PC-3 (cell line): ENCODE measurements around the gene CRB3. TPM values are rescaled to one million over a fixed set of nuclear protein-coding genes. Genes with fewer than 3 reads are reported as not detected.

Experiments
- ATAC-seq: fragments of 200-7000 bp; cut with Tn5 transposase; 2 replicates; pipeline ENCODE4 v1.9.1; 2020; ENCODE audit warnings: mild to moderate bottlenecking, moderate library complexity
- BruUV-seq: library from RNA; stranded (reverse); fragments of 400-500 nt; replicated peaks from 2 replicates; lab custom pipeline; 2021; lab: Mats Ljungman, UMichigan
- CTCF ChIA-PET: fragments of 300-600 bp; sonication (Branson Sonifier 250); formaldehyde crosslinking; loops from one replicate; lab custom pipeline; 2022; ENCODE audit warnings: antibody characterized with exemption; lab: Charles Lee
- POLR2A ChIA-PET: fragments of 300-600 bp; sonication (Branson Sonifier 250); formaldehyde crosslinking; loops from one replicate; lab custom pipeline; 2022; ENCODE audit warnings: antibody characterized with exemption; ENCODE audit not compliant: unreplicated experiment; lab: Charles Lee
- DNase-seq: peaks from one replicate; pipeline ENCODE4 v3.0.0-alpha.2; 2015
- H2AFZ ChIP-seq: fragments of 300-600 bp; sonication (generic); 2 replicates; pipeline ENCODE4 v1.6.0; 2016; ENCODE audit warnings: antibody characterized with exemption, low read length
- H3F3A ChIP-seq: fragments of 300-600 bp; sonication (generic); one replicate; pipeline ENCODE4 v1.6.0; 2017; ENCODE audit warnings: antibody characterized with exemption, low read length, control low read depth, mild to moderate bottlenecking; ENCODE audit not compliant: unreplicated experiment
- H3K27ac ChIP-seq: fragments of 300-600 bp; sonication (generic); 2 replicates; pipeline ENCODE4 v1.5.1; 2016; ENCODE audit warnings: mild to moderate bottlenecking, low read length
- H3K27me3 ChIP-seq: fragments of 300-600 bp; sonication (generic); 2 replicates; pipeline ENCODE4 v1.6.1; 2016; ENCODE audit warnings: low read length, mixed read lengths
- H3K36me3 ChIP-seq: fragments of 300-600 bp; sonication (generic); 2 replicates; pipeline ENCODE4 v1.6.1; 2016; ENCODE audit warnings: low read depth, mixed run types, low read length, mixed read lengths
- H3K4me1 ChIP-seq: fragments of 300-600 bp; sonication (generic); 2 replicates; pipeline ENCODE4 v1.5.1; 2016; ENCODE audit warnings: low read length; ENCODE audit not compliant: insufficient read depth
- H3K4me2 ChIP-seq: fragments of 300-600 bp; sonication (generic); 2 replicates; pipeline ENCODE4 v1.6.0; 2016; ENCODE audit warnings: low read length
- H3K4me3 ChIP-seq: fragments of 300-600 bp; sonication (generic); 2 replicates; pipeline ENCODE4 v1.5.1; 2016; ENCODE audit warnings: mild to moderate bottlenecking, low read length, mixed read lengths
- H3K79me2 ChIP-seq: fragments of 300-600 bp; sonication (generic); 2 replicates; pipeline ENCODE4 v1.6.1; 2017; ENCODE audit warnings: low read length, mixed read lengths
- H3K9ac ChIP-seq: fragments of 300-600 bp; sonication (generic); 2 replicates; pipeline ENCODE4 v1.6.0; 2016; ENCODE audit warnings: mild to moderate bottlenecking, low read length
- H3K9me2 ChIP-seq: fragments of 300-600 bp; sonication (generic); replicated peaks from 2 replicates; pipeline ENCODE4 v1.6.1; 2016; ENCODE audit warnings: mixed run types, low read length, mixed read lengths
- H3K9me3 ChIP-seq: fragments of 300-600 bp; sonication (generic); 2 replicates; pipeline ENCODE4 v1.6.1; 2016; ENCODE audit warnings: low read length, mixed read lengths
- H4K20me1 ChIP-seq: fragments of 300-600 bp; sonication (generic); 2 replicates; pipeline ENCODE4 v1.6.1; 2016; ENCODE audit warnings: low read length, mixed read lengths
- CTCF ChIP-seq: fragments of 300-600 bp; sonication (generic); conservative IDR thresholded peaks from 2 replicates; pipeline ENCODE4 v1.5.1; 2017; ENCODE audit warnings: antibody characterized with exemption, low read depth, mild to moderate bottlenecking, low read length
- EZH2 ChIP-seq: fragments of 300-600 bp; sonication (generic); IDR thresholded peaks from one replicate; pipeline ENCODE4 v1.6.1; 2017; ENCODE audit warnings: antibody characterized with exemption, mild to moderate bottlenecking, low read length; ENCODE audit not compliant: unreplicated experiment
- EZH2phosphoT487 ChIP-seq: fragments of 300-600 bp; sonication (generic); IDR thresholded peaks from 2 replicates; pipeline ENCODE4 v1.6.1; 2018; ENCODE audit warnings: mild to moderate bottlenecking, antibody characterized with exemption, low read length, borderline replicate concordance
- intact Hi-C: fragments of 100-400 bp; cut with micrococcal nuclease; formaldehyde crosslinking; loops from 2 replicates; pipeline ENCODE4 v1.9.0; 2023
- total RNA-seq: library from RNA; depleted of rRNA; stranded (reverse); fragments of >200 nt; gene quantifications from 2 replicates; pipeline ENCODE4 v1.2.3, GENCODE V29; 2014

The CRB3 gene
- total RNA-seq, 1 experiment from 2014 or later: 71.3 TPM

- Histone ChIP-seq H3K36me3 (no peaks in the 10 kb centered on the region), H3K9ac (no peak overlapping the region), H2AFZ (peak overlapping the region; percentile 89), H3K79me2 (no peaks in the 10 kb centered on the region), H3K27me3 (peaks cover 19% of the 10 kb centered on the region), H3K9me2 (no peaks in the 10 kb centered on the region), H3K4me2 (peak overlapping the region; percentile 96), H3K9me3 (no peaks in the 10 kb centered on the region), H3K4me3 (peak overlapping the region; percentile 72), H3F3A (no peaks in the 10 kb centered on the region), H3K4me1 (peaks cover 3% of the 10 kb centered on the region; the same call in 1 of the 2 replicates), H3K27ac (no peak overlapping the region), H4K20me1 (no peaks in the 10 kb centered on the region)
- DNase-seq (no peak), ATAC-seq (no peak)
- no TSS peak for BruUV-seq
- CTCF ChIA-PET: no interaction called here
- TF ChIP-seq EZH2 (no peak), EZH2phosphoT487 (no peak), CTCF (no peak)
- intact Hi-C loops: no loop called here
- POLR2A ChIA-PET: no interaction called here
Measured at GRCh38 chr19:6500837-6501739, 37.0 kb downstream of the CRB3 start.

GRCh38 chr19:6501740-6502648 is 37.9 kb downstream of the CRB3 start, which contains the start of gene TUBB4A:
Gene TUBB4A (minus strand): TSS chr19:6502309. CDS start chr19:6502212, 97 bp downstream.
- Histone ChIP-seq H3K79me2 (no peaks in the 10 kb centered on the region), H3K4me1 (peaks cover 3% of the 10 kb centered on the region; the same call in 1 of the 2 replicates), H3K27ac (no peak within 1 kb of the TSS), H3K36me3 (no peaks in the 10 kb centered on the region), H3K4me2 (peak within 1 kb of the TSS; percentile 96), H3K9me2 (no peaks in the 10 kb centered on the region), H3F3A (no peaks in the 10 kb centered on the region), H3K9ac (no peak within 1 kb of the TSS), H3K4me3 (peak within 1 kb of the TSS; percentile 72), H3K27me3 (peaks cover 19% of the 10 kb centered on the region), H4K20me1 (no peaks in the 10 kb centered on the region), H3K9me3 (no peaks in the 10 kb centered on the region), H2AFZ (peak within 1 kb of the TSS; percentile 89)
- ChIA-PET POLR2A (no interaction called here), CTCF (no interaction called here)
- BruUV-seq: no TSS peak
- ATAC-seq (peak; percentile 53), DNase-seq (peak; percentile 17)
- no peak; the same call in 1 of the 2 replicates for TF ChIP-seq EZH2phosphoT487
- no peak for TF ChIP-seq EZH2
- TF ChIP-seq CTCF: no peak
- intact Hi-C loops: no loop called here
